K562 (cell line): Measurements from ENCODE around the gene F2RL2. TPM values are rescaled to one million over a fixed set of nuclear protein-coding genes. Genes with fewer than 3 reads are reported as not detected.

Experiments
- ATAC-seq: fragments of 200-7000 bp; cut with Tn5 transposase; 3 replicates; pipeline ENCODE4 v1.9.1; 2020; ENCODE audit warnings: moderate library complexity
- BruUV-seq: library from RNA; stranded (reverse); fragments of 400-500 nt; replicated peaks from 2 replicates; lab custom pipeline; 2021; lab: Mats Ljungman, UMichigan
- CTCF ChIA-PET: fragments of 300-600 bp; formaldehyde crosslinking; extraction: SDS; loops from one replicate; lab custom pipeline; 2021; ENCODE audit warnings: low intra/inter-chr PET ratio; lab: Yijun Ruan, JAX
- POLR2A ChIA-PET: fragments of 300-600, 350-650 bp; sonication (Branson Sonifier 250); formaldehyde crosslinking; extraction: SDS; loops from one replicate; lab custom pipeline; 2021; ENCODE audit warnings: antibody characterized with exemption, inconsistent platforms; lab: Yijun Ruan, JAX
- DNase-seq, 4 experiments: peaks; one replicate each; pipeline versions ENCODE4 v3.0.0 to v3.0.0-alpha.2; 2011 to 2018; ENCODE audit warnings: low spot score in 3 of 4, mixed read lengths in 3 of 4; ENCODE audit errors: extremely low read depth in 1 of 4
- FAIRE-seq: peaks from 2 replicates; lab custom pipeline; 2011; peaks lifted over from hg19 to GRCh38; lab: Jason Lieb, UNC
- H2AFZ ChIP-seq: 2 replicates; pipeline ENCODE4 v1.6.0; 2011; ENCODE audit warnings: low read depth, low read length, control low read depth, inconsistent platforms
- H3K27ac ChIP-seq: fragments of 200-600 bp; 3 replicates; pipeline ENCODE4 v1.8.0; 2011; ENCODE audit warnings: low read depth, mild to moderate bottlenecking, control low read depth, inconsistent platforms, low read length, moderate library complexity, mixed read lengths; ENCODE audit errors: extremely low read depth
- H3K27me3 ChIP-seq, 2 experiments: fragments of 300-600 bp in 1 of 2; 2 replicates in 1 of 2; 3 replicates in 1 of 2; pipeline versions ENCODE4 v1.6.0 to v1.8.0; 2011; ENCODE audit warnings: inconsistent platforms in 2 of 2, low read length in 2 of 2, mild to moderate bottlenecking in 1 of 2, mixed read lengths in 1 of 2, moderate library complexity in 1 of 2; ENCODE audit not compliant: control insufficient read depth in 2 of 2, insufficient read depth in 2 of 2
- H3K36me3 ChIP-seq: fragments of 300-600 bp; 3 replicates; pipeline ENCODE4 v1.8.0; 2011; ENCODE audit warnings: mild to moderate bottlenecking, low read length, inconsistent platforms; ENCODE audit not compliant: control insufficient read depth, insufficient read depth
- H3K4me1 ChIP-seq, 2 experiments: fragments of 200-600 bp in 1 of 2; replicated peaks in 1 of 2; 2 replicates in 1 of 2; 3 replicates in 1 of 2; pipeline versions ENCODE4 v1.5.1 to v1.8.0; 2011; ENCODE audit warnings: inconsistent platforms in 2 of 2, low read length in 2 of 2, mild to moderate bottlenecking in 1 of 2, mixed read lengths in 1 of 2, moderate library complexity in 1 of 2; ENCODE audit not compliant: control insufficient read depth in 2 of 2, insufficient read depth in 2 of 2
- H3K4me2 ChIP-seq: 2 replicates; pipeline ENCODE4 v1.6.1; 2011; ENCODE audit warnings: low read length, control low read depth, inconsistent platforms, mixed read lengths; ENCODE audit not compliant: insufficient read depth
- H3K4me3 ChIP-seq: fragments of 200-600 bp; sonication (generic), shearing (Covaris generic); 2 replicates; pipeline ENCODE4 v1.5.1; 2016; ENCODE audit warnings: control low read depth, inconsistent platforms
- H3K79me2 ChIP-seq: fragments of 200-600 bp; 3 replicates; pipeline ENCODE4 v1.8.0; 2011; ENCODE audit warnings: low read length, inconsistent platforms; ENCODE audit not compliant: control insufficient read depth, insufficient read depth
- H3K9ac ChIP-seq, 2 experiments: 2 replicates each; pipeline versions ENCODE4 v1.6.0 to v1.6.1; 2011; ENCODE audit warnings: low read depth in 2 of 2, low read length in 2 of 2, control low read depth in 1 of 2, inconsistent platforms in 1 of 2, mild to moderate bottlenecking in 1 of 2, mixed read lengths in 1 of 2; ENCODE audit not compliant: insufficient read depth in 1 of 2
- H3K9me1 ChIP-seq: one replicate; pipeline ENCODE4 v1.6.0; 2011; ENCODE audit warnings: inconsistent platforms, mild to moderate bottlenecking, low read length, moderate library complexity; ENCODE audit not compliant: control insufficient read depth, insufficient read depth
- H3K9me3 ChIP-seq: replicated peaks from 2 replicates; pipeline ENCODE4 v1.5.1; 2011; ENCODE audit warnings: low read depth, low read length, inconsistent platforms; ENCODE audit not compliant: control insufficient read depth, insufficient read depth
- H4K20me1 ChIP-seq: replicated peaks from 2 replicates; pipeline ENCODE4 v1.6.1; 2011; ENCODE audit warnings: low read length, inconsistent platforms, mixed read lengths; ENCODE audit not compliant: control insufficient read depth, insufficient read depth
- GTF2E2 ChIP-seq: fragments of 200-800 bp; sonication (Bioruptor generic); IDR thresholded peaks from 2 replicates; pipeline ENCODE4 v1.6.1; 2016; ENCODE audit warnings: missing genetic modification characterization, missing compliant biosample characterization
- MAFF ChIP-seq: IDR thresholded peaks from 2 replicates; pipeline ENCODE4 v1.6.1; 2012; ENCODE audit warnings: low read length, improper control_type of control experiment
- PHTF2 ChIP-seq: fragments of 250-450 bp; sonication (Bioruptor Pico); IDR thresholded peaks from 2 replicates; pipeline ENCODE4 v1.5.0; 2021; ENCODE audit warnings: mild to moderate bottlenecking
- RNF219 ChIP-seq: fragments of 250-450 bp; sonication (Bioruptor Pico); IDR thresholded peaks from 2 replicates; pipeline ENCODE4 v1.5.0; 2022; ENCODE audit warnings: mild to moderate bottlenecking
- ZMIZ1 ChIP-seq, 2 experiments: fragments of 150-350 bp in 1 of 2; IDR thresholded peaks; 2 replicates each; pipeline ENCODE4 v1.6.1; 2012 to 2016; ENCODE audit warnings: low read depth in 2 of 2, low read length in 2 of 2, mild to moderate bottlenecking in 1 of 2, moderate library complexity in 1 of 2
- ZNF24 ChIP-seq: fragments of 450-650 bp; IDR thresholded peaks from 2 replicates; pipeline ENCODE4 v1.6.1; 2016
- ZNF444 ChIP-seq: fragments of 250-450 bp; sonication (Bioruptor Pico); IDR thresholded peaks from 2 replicates; pipeline ENCODE4 v1.4.0; 2020; ENCODE audit warnings: mild to moderate bottlenecking, moderate library complexity
- ZNF449 ChIP-seq: fragments of 250-450 bp; sonication (Bioruptor Pico); IDR thresholded peaks from 2 replicates; pipeline ENCODE4 v1.8.0; 2022; ENCODE audit warnings: moderate library complexity, mild to moderate bottlenecking, inconsistent platforms
- whole genome bisulfite sequencing: fragments of 100-300 bp; shearing (Covaris generic); methylation state at CpG from one replicate; pipeline ENCODE4 v1.1.6; 2016; ENCODE audit warnings: low coverage, mixed read lengths; ENCODE audit not compliant: insufficient coverage; ENCODE audit errors: missing lambda C conversion rate; 5-methylcytosine and 5-hydroxymethylcytosine counted together
- in situ Hi-C: fragments of 300-500 bp; cut with MboI; formaldehyde crosslinking; loops from 4 replicates; pipeline ENCODE4 v1.15.0; 2018; ENCODE audit warnings: inconsistent platforms, mixed read lengths
- intact Hi-C: fragments of 100-400 bp; cut with micrococcal nuclease; formaldehyde crosslinking; loops from 2 replicates; pipeline ENCODE4 v1.14.2; 2022
- polyA plus RNA-seq, 8 experiments: library from polyadenylated mRNA; depleted of rRNA in 4 of 8; stranded (reverse) in 5 of 8; unstranded in 3 of 8; fragments of >200 nt; fragmentation: Nextera tagmentation in 2 of 8; fragmentation: Illumina TruSeq in 1 of 8; extraction: Ambion mirVana in 2 of 8; extraction: Trizol in 1 of 8; gene quantifications; 2 replicates each; pipeline versions ENCODE4 v1.2.1 to v1.2.3, GENCODE V29; 2011 to 2014; ENCODE audit warnings: inconsistent platforms in 1 of 8, missing spikeins in 1 of 8
- total RNA-seq, 7 experiments: library from RNA; depleted of rRNA in 6 of 7; stranded (reverse); fragments of >200 nt in 6 of 7; fragmentation: Illumina TruSeq in 2 of 7; extraction: Trizol in 2 of 7; gene quantifications; 2 replicates each; pipeline versions ENCODE4 v1.2.1 to v1.2.3, GENCODE V29; 2011 to 2021; ENCODE audit warnings: low replicate concordance in 1 of 7
- TF ChIP-seq, protein P1 (sequence below): fragments of 450-650 bp; IDR thresholded peaks from 2 replicates; pipeline ENCODE4 v1.7.1; 2018; ENCODE audit warnings: mild to moderate bottlenecking, low read depth; ENCODE audit not compliant: partially characterized antibody

The F2RL2 gene
- total and polyA plus RNA-seq, 9 of the 15 experiments (the other 6 are each of a cell fraction or from before 2014, with no cell fraction given) = 0.03 to 0.12 (median 0.06) TPM; not detected in 3

- FAIRE-seq = no peak
- ChIA-PET CTCF (no interaction called here), POLR2A (interaction anchor here (0.6 kb wide), 2 partner anchors 10 to 54 kb away, joined by 3 read pairs; no protein-coding TSS in a partner anchor)
- H3K9me3 ChIP-seq = no peaks in the 10 kb centered on the region
- no TSS peak for BruUV-seq
- intact Hi-C loops = no loop called here
- H3K4me2 ChIP-seq = no peak overlapping the region
- H3K79me2 ChIP-seq = no peaks in the 10 kb centered on the region
- TF ChIP-seq RNF219 (no peak), PHTF2 (CRISPR knock-in tag) (no peak), ZNF449 (CRISPR knock-in tag) (no peak), ZNF24 (no peak), ZNF444 (CRISPR knock-in tag) (no peak), ZMIZ1 (IDR thresholded peaks at IDR 0.05; ENCODE audit: low read depth in 2 of 2, low read length in 2 of 2) (no peak), MAFF (no peak), GTF2E2 (no peak)
- TF ChIP-seq, protein P1, sequence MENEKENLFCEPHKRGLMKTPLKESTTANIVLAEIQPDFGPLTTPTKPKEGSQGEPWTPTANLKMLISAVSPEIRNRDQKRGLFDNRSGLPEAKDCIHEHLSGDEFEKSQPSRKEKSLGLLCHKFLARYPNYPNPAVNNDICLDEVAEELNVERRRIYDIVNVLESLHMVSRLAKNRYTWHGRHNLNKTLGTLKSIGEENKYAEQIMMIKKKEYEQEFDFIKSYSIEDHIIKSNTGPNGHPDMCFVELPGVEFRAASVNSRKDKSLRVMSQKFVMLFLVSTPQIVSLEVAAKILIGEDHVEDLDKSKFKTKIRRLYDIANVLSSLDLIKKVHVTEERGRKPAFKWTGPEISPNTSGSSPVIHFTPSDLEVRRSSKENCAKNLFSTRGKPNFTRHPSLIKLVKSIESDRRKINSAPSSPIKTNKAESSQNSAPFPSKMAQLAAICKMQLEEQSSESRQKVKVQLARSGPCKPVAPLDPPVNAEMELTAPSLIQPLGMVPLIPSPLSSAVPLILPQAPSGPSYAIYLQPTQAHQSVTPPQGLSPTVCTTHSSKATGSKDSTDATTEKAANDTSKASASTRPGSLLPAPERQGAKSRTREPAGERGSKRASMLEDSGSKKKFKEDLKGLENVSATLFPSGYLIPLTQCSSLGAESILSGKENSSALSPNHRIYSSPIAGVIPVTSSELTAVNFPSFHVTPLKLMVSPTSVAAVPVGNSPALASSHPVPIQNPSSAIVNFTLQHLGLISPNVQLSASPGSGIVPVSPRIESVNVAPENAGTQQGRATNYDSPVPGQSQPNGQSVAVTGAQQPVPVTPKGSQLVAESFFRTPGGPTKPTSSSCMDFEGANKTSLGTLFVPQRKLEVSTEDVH = no peak
- no peak overlapping the region for H2AFZ ChIP-seq
- no peak for DNase-seq
- in situ Hi-C loops = no loop called here
- WGBS = 41% methylated on average over 4 of the region's 4 CpGs
- H3K36me3 ChIP-seq = no peaks in the 10 kb centered on the region
- no peak for ATAC-seq
- no peak overlapping the region for H3K9ac ChIP-seq
- H3K27ac ChIP-seq = no peak overlapping the region
- no peaks in the 10 kb centered on the region for H3K9me1 ChIP-seq
- H3K4me1 ChIP-seq = peaks cover 3 to 15% of the 10 kb centered on the region in 2 experiments; a peak in 4 of 5 replicates
- no peaks in the 10 kb centered on the region for H4K20me1 ChIP-seq
- no peaks in the 10 kb centered on the region for H3K27me3 ChIP-seq
- no peak overlapping the region for H3K4me3 ChIP-seq
Observed at GRCh38 chr5:76586531-76586930, 36.7 kb downstream of the F2RL2 start.
